ENCODE results near the gene FRAS1.
"Not testable (repeated sequence)": the region's sequence is repeated elsewhere in the genome, so short reads cannot be mapped to it uniquely, and the experiment has no call there.

The FRAS1 gene

GRCh38 chr4:78125834-78126331, 68.8 kb downstream of the FRAS1 start:
- not testable (repeated sequence) for DNase-seq

- DNase-seq, result no peak
Measured at GRCh38 chr4:78129383-78130108, 72.4 kb downstream of the FRAS1 start.

- no peak for DNase-seq
Measured at GRCh38 chr4:78131403-78131802, 74.3 kb downstream of the FRAS1 start.

GRCh38 chr4:78136109-78137081, 79.3 kb downstream of the FRAS1 start:
- DNase-seq, result no peak

GRCh38 chr4:78137532-78137931, 80.4 kb downstream of the FRAS1 start:
- no peak for DNase-seq

GRCh38 chr4:78138252-78138651, 81.1 kb downstream of the FRAS1 start:
- DNase-seq, result no peak

GRCh38 chr4:78143634-78144033, 86.5 kb downstream of the FRAS1 start:
- no peak for DNase-seq

- no peak for DNase-seq
Measured at GRCh38 chr4:78145008-78145407, 87.9 kb downstream of the FRAS1 start.

- DNase-seq, result no peak
Measured at GRCh38 chr4:78145622-78146021, 88.5 kb downstream of the FRAS1 start.

- no peak for DNase-seq
Measured at GRCh38 chr4:78149751-78150542, 92.8 kb downstream of the FRAS1 start.

GRCh38 chr4:78150543-78150864, 93.4 kb downstream of the FRAS1 start:
- DNase-seq, result no peak

GRCh38 chr4:78152795-78153194, 95.7 kb downstream of the FRAS1 start:
- DNase-seq, result no peak

- DNase-seq, result no peak
Measured at GRCh38 chr4:78154972-78155590, 98.0 kb downstream of the FRAS1 start.

GRCh38 chr4:78155616-78156105, 98.5 kb downstream of the FRAS1 start:
- no peak for DNase-seq

- DNase-seq, result no peak
Measured at GRCh38 chr4:78156520-78156919, 99.4 kb downstream of the FRAS1 start.

- DNase-seq, result no peak
Measured at GRCh38 chr4:78162342-78162741, 105.2 kb downstream of the FRAS1 start.

- no peak for DNase-seq
Measured at GRCh38 chr4:78162821-78163220, 105.7 kb downstream of the FRAS1 start.

- no peak for DNase-seq
Measured at GRCh38 chr4:78165758-78166157, 108.6 kb downstream of the FRAS1 start.

- DNase-seq, result no peak
Measured at GRCh38 chr4:78166622-78167021, 109.5 kb downstream of the FRAS1 start.

- no peak for DNase-seq
Measured at GRCh38 chr4:78167510-78167909, 110.4 kb downstream of the FRAS1 start.

GRCh38 chr4:78168029-78168428, 110.9 kb downstream of the FRAS1 start:
- DNase-seq, result no peak

- DNase-seq, result no peak
Measured at GRCh38 chr4:78169728-78170127, 112.6 kb downstream of the FRAS1 start.

- no peak for DNase-seq
Measured at GRCh38 chr4:78171482-78171881, 114.4 kb downstream of the FRAS1 start.
